Measurements from ENCODE around the gene KLF18. TPM values are rescaled to one million over a fixed set of nuclear protein-coding genes. Genes with fewer than 3 reads are reported as not detected.
A peak's percentile ranks its signal among the peaks of the same experiment; 100 is the strongest.
"Not testable (repeated sequence)": the region's sequence is repeated elsewhere in the genome, so short reads cannot be mapped to it uniquely, and the experiment has no call there.

KLF18 gene
- not detected for total RNA-seq
- long read RNA-seq, result 0 reads

DNA sequence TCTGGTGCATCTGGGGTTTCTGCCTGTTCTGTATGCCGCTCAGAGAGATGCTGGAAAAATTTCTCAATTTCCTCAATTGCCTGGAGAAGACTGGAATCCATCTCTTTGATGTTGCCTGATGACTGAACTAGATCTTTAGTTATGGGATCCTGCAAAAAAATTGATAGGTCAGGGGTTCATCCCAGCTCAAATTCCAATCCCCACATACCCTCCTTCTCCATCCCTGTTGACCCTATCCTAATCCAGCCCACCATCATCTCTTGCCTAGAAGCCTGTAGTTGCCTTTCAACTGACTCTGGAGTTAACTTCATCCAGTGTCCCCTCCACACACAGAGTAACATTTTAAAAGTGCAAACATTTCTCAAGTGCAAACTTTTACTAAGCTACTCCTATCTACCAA lies at the start of gene KLF18:
TSS of gene KLF18 (minus strand) at position 101 of the 400 bp plus-strand sequence. CDS start at position 101, 0 bp downstream.
- no peak for DNase-seq
- intact Hi-C loops (cut with micrococcal nuclease), result no loop called here
- no peak for ATAC-seq

DNA sequence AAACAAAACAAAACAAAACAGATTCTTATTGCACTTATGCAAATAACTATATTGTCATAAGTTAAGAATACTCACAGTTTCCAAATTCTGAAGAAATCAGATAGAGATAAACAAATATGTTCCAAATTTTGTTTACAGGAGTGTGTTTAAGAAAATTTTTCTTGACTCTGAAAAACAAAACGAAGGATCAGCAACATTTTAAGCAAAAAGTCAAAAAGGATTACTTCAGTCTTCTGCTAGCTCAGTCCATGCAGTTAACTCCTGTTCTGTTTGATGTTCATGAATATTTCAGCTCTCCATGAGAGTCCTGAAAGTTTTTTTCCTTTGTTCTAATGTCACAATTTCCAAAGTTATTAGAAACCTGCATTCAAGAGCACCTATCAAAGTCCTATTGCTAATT lies 33.2 kb upstream of the KLF18 start:
- ATAC-seq (no peak), DNase-seq (no peak)
- intact Hi-C loops (cut with micrococcal nuclease), result no loop called here

DNA sequence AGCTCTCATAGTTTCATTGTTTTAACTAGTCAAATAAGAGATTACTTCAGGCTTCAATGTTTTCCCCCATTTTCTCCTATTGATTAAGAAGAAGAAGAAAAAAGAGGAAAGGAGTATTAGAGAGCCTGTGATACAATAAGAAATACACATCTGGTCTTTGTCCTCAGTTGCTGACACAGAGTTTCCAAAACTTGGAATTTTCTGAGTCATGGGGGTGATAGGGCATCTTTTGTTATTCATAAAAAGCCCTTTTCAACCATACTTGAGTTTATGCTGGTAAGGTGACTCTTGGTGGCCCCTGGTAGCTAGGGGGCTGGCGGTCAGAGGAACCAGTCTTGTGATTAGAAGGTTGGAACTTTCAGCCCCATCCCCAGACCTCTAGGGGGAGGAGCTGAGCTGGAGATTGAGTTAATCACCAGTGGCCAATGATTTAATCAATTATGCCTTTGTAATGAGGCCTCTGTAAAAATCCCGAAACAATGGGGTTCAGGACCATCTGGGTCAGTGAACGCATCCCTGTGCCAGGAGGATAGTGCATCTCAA lies 28.9 kb upstream of the KLF18 start:
- intact Hi-C loops (cut with micrococcal nuclease), result no loop called here
- ATAC-seq (no peak), DNase-seq (no peak)

DNA sequence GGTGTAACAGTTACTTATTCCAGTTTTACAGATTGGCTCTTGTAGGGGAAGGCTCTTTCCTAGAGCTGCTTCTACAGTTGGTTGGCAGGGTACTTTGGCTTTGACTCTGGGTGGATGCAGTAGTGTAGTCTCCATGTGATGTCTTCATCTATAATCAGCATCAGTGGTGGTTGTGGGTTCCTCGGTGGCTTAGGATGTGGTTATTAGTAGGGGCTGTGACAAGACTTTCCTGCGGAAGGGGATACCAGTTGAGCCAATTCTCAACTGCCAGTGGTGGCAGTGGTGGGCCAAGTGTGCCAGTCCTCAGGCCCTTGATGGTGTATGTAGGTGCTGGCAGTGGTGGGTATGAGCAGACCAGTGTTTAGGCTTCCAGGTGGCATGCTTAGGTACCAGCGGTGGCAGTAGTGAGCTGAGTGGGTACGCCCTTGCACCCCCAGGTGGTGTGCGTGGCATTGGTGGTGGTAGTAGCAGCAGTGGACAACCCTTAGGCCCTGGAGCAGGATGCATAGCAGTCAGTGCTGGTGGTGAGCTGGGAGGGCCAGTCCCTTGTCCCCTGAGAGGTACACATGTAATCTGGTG lies 27.2 kb upstream of the KLF18 start:
- intact Hi-C loops (cut with micrococcal nuclease), result no loop called here
- ATAC-seq (no peak), DNase-seq (no peak)

DNA sequence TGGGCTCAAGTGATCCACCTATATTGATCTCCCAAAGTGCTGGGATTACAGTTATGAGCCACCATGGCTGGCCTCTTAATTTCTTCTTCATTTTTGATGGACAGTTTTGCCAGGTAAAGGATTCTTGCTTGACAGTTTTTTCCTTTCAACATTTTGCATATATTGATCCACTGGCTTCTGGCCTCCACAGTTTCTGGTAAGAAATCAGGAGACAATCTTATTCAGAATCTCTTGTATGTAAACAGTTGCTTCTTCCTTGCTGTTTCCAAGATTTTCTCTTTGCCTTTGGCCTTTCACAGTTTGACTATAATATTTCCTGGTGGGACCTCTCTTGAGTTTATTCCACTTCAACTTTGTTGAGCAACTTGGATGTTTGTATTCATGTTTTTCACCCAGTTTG lies 20.1 kb upstream of the KLF18 start:
- ATAC-seq (no peak), DNase-seq (no peak)
- intact Hi-C loops (cut with micrococcal nuclease), result no loop called here

DNA sequence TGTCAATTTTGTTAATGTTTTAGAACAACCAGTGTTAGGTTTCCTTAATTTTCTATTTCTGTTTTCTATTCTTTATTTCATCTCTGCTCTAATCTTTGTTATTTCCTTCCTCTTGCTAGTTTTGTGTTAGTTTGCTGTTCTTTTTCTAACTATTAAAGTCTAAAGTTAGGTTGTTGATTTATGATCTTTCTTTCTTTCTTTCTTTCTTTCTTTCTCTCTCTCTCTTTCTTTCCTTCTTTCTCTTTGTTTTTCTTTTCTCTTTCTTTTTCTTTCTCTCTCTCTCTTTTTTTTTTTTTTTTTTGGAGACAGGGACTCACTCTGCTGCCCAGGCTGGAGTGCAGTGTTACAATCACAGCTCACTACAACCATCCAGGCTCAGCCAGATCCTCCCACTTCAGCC lies 17.4 kb upstream of the KLF18 start:
- intact Hi-C loops (cut with micrococcal nuclease), result no loop called here
- no peak for DNase-seq
- no peak for ATAC-seq

DNA sequence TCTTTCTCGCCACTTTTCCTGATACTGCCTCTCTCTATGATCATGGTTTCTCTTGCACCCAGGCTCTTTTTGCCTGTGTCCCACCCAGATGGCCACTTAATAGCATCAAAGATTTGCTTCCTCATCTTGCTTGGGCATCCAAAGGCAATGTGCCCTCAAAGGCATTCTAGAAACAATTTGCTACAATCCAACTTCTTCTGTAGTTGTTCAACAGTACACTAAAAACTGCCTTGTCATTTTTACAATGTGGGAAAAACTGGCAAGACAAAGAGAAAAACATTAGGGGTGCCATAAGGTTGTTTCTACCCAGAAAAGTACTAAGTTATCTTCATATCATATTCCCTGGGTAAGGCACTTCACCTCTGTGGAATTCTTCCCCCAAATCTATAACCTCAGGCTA lies 16.5 kb upstream of the KLF18 start:
- DNase-seq (no peak), ATAC-seq (no peak)
- intact Hi-C loops (cut with micrococcal nuclease), result no loop called here

DNA sequence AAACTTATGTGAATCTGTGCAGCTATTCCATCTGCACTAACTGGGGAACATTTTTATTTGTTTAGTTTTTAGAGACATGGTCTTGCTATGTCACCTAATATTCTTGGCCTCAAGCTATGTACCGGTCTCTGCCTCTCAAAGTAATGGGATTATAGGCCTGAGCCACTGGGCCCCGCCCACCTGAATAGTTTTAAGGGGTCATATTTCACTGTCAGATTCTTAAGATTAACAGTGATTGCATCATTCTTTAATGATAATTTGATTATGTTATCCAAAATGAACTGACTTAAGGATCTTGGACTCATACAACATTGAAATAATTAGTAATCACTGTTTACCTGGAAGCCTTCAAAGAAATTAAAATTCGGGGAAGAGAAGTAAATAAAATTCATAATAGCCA lies 12.6 kb upstream of the KLF18 start:
- ATAC-seq (no peak), DNase-seq (no peak)

DNA sequence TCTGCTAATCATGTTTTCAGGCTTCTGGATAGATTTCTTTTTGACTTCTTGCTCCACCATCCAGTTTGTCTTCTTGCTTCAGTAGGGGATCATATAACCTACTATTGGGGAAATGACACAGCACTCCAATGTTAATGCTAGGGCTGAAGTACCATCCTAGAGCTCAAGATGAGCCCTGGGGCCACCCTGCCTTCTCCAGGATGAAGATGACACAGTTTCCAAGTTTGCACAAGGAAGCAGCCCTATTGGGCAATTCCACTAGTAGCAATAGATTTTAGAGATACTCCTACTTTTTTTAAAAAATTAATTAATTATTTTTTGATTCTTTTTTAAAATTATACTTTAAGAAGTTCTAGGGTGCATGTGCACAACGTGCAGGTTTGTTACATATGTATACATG lies 11.3 kb upstream of the KLF18 start:
- DNase-seq, result no peak
- intact Hi-C loops (cut with micrococcal nuclease), result no loop called here
- ATAC-seq, result no peak

More for the DNA sequence above, 12.6 kb upstream of the KLF18 start:
- intact Hi-C loops (cut with micrococcal nuclease), result no loop called here

DNA sequence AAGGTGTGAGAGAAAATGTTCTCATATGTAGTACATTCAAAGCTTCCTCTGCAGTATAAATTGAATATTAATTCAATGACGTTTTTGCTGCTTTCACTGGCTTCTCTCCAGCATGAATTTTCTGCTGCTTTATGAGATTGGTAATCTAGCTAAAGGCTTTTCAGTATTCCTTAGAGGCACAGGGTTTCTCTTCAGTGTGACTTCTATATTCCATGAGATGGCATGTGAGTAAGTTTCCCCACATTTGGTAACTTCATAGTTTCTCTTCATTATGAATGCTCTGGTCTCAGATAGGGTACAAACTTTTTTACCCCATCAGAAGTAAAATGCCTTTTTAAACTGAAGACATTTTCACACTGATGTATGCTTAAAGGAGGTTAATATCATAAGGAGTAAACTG lies 10.4 kb upstream of the KLF18 start:
- intact Hi-C loops (cut with micrococcal nuclease), result no loop called here
- no peak for DNase-seq
- no peak for ATAC-seq

DNA sequence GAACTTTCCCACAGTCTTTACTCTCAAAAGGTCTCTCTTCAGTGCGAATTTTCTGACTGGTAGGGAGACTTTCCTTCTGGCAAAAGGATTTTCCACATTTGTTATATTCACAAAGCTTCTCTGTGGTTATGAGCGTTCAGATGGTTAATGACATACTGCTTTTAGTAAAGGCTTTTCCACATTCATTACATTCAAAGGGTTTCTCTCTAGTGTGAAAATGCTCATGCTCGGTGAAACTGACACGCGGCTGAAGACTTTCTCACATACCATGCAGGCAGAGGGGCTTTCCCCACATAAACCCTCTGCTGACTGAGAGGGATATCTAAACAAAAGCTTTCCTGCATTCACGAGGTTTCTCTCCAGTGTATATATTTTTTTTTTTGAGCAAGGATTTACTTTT lies 9.9 kb upstream of the KLF18 start:
- intact Hi-C loops (cut with micrococcal nuclease), result no loop called here
- no peak for ATAC-seq
- no peak for DNase-seq

DNA sequence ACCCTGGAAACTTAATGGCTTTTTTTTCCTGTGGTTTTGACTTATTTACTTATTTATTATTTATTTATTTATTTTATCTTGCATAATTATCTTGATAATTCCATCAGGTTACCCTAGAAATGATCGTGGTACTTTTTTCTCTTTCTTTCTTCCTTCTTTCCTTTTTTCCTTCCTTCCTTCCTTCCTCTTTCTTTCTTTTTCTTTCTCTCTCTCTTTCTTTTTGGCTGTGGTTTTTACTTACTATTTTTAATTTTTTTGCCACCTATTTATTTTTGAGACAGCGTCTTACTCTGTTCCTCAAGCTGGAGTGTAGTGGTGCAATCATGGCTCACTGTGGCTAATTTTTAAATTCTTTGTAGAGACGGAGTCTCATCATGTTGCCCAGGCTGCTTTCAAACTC lies 6.2 kb upstream of the KLF18 start:
- ATAC-seq (no peak), DNase-seq (no peak)
- intact Hi-C loops (cut with micrococcal nuclease), result no loop called here

DNA sequence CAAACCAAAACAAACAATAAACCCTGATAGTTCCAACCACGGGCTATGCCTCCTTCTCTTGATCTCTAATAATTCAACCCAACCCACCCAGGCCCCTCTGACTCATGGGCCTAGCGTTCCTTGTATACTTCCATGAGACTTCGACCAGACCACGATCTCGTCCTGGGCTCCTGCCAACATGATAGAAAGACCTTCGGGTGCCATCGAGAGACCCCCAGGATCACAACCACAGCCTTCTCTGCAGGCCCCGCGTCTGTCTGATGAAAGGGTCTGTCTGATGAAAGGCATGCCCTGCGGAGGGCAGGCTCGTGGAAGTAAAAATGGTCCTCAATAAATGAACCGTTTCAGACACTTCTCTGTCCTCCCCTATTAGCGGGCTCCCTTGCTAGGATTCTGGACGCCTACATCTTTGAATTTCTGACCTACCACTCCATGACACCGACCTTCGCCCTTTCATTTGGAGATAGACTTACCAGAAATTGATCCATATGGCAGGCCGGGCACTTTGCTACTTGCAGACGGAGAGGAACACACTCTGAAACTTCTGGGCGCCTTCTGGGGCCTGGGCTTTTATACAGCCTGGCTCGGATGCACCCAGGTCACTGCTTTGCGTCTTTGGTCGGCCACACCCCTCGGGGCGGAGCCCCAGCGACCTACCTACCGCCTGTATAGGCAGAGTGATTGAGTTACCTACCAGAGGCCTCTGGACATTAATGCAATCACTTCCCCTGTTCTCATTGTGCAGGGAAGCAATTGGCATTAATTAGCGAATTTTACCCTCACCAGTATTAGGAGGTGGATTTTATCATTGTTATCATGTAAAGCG lies 5.3 kb upstream of the KLF18 start:
- intact Hi-C loops (cut with micrococcal nuclease), result no loop called here
- ATAC-seq, result no peak

DNA sequence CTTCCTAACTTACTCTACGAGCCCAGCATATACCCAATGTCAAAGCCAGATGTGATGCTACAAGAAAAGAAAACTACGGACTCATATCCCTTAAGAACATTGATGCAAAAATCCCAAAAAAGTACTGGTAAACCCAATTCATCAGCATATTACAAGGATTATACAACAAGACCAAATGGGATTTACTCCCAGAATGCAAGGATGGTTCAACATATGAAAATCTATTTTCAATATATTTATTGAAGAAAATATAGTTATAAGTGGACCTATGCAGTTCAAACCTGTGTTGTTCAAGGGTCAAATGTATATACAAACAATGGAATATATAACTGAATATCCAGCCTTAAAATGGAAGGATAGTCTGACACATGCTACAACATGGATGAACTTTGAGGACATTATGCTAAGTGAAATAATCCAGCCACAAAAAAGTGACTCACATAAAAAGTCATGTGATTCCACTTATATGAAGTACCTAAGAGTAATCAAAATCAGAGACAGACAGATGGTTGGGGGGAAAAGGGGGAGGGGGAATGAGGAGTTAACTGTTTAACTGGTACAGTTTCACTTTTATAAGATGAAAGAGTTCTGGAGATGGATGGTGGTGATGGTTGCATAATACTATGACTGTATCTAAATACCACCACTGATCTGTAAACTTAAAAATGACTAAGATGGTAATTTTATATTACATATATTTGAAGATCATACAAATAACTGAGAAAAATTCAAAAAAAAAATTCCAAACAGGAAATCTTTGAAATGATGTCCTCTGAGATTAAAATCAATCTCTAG lies 3.7 kb upstream of the KLF18 start:
- no peak for DNase-seq
- no peak for ATAC-seq
- intact Hi-C loops (cut with micrococcal nuclease), result no loop called here

More for the DNA sequence above, 5.3 kb upstream of the KLF18 start:
- no peak for DNase-seq

DNA sequence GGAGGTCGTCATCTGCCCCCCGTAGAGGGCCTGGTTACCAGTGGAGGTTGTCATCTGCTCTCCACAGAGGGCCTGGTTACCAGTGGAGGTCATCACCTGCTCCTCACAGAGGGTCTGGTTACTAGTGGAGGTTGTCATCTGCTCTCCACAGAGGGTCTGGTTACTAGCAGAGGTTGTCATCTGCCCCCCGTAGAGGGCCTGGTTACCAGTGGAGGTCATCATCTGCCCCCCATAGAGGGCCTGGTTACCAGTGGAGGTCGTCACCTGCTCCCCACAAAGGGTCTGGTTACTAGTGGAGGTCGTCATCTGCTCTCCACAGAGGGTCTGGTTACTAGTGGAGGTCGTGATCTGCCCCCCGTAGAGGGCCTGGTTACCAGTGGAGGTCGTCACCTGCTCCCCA lies 1.9 kb downstream of the KLF18 start:
- ATAC-seq; DNase-seq; intact Hi-C loops (cut with micrococcal nuclease): not testable (repeated sequence)

DNA sequence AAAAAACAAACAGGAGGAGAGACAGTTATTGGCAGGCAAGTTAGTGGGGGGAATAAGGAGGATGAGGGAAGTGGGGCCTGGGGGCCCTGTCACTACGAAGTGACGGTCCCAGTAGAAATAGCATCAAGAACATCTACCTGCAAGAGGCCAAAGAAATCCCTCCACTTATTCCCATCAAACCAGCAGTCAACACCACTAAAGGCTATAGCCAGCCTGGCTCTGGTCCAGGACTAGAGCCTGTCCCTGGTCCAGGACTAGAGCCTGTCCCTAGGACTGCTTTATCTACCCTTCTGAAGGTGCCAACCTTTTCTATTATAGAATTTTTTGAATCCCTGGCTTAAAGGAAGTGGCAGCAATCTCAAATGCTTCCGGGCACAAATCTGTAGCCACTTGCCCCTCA lies 3.2 kb downstream of the KLF18 start:
- intact Hi-C loops (cut with micrococcal nuclease), result no loop called here
- ATAC-seq, result peak; percentile 60
- peak; percentile 39 for DNase-seq

DNA sequence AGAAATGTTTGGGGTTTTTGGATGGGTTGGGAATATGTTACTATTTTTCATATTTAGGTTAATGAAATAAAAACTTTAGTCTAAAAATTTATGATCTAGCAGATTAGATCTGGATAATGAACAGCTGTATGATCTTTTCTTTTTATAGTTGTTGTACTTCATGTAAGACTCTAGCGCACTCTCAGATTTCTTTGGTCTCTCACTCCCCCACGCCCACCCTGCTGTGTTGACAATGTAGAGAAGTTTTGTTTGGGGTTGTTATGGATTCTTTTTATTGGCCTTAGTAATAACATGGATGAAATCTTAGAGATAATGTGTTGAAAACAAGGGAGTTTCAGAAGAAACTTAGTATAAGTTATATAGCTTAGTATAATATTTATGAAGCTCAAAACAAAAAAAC lies 5.5 kb downstream of the KLF18 start:
- no peak for DNase-seq
- intact Hi-C loops (cut with micrococcal nuclease), result no loop called here
- ATAC-seq, result no peak

DNA sequence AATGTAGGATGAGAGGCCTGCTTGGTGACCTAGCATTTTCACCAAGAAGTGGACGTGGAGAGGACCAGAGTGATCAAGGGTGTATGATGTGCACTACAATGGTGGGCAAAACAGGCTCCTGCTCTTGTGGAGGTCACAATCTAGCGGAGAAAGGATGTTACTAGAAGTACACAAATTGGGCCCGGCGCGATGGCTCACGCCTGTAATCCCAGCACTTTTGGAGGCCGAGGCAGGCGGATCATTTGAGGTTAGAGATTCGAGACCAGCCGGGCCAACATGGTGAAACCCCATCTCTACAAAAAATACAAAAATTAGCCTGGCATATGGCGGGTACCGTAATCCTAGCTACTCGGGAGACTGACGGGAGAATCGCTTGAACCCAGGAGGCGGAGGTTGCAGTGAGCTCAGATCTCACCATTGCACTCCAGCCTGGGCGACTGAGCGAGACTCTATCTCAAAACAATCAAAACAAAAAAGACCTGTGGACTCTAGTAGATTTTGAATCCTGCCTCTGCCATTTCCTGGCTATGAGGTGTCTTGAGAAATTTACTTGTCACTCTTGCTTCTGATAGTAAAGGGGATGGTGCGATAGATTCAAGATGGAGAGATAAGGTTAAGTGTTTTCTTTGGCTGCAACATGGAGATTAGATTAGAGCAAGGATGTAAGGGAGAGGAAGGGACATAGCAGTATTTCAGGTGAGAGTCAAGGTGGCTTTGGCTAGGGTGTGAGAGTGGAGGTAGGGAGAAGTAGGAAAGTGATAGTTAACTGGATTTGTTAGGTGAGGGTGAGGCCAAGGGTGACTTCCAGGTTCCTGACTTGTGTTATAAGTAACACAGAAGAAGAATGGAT lies 7.1 kb downstream of the KLF18 start:
- DNase-seq (no peak), ATAC-seq (no peak)
- intact Hi-C loops (cut with micrococcal nuclease), result no loop called here

DNA sequence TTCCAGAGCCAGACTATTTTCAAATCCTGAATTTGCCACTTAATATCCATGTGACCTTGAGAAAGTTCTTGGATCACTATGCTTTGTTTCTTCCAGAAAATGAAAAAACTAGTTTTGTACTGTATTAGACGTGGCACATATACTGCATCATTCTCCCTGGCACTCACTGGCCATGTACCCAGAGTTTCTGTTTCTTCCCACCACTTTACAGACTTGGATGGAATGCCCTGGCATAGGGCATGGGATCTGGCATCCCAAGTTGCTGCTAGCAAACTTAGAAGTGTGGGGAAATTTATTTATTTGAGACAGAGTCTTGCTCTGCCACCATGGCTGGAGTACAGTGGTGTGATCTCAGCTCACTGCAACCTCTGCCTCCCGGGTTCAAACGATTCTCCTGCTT lies 10.0 kb downstream of the KLF18 start:
- ATAC-seq (no peak), DNase-seq (no peak)
- intact Hi-C loops (cut with micrococcal nuclease), result no loop called here
